HG03378 (cell line): ENCODE measurements around the gene HAGH.

Source experiments
- ATAC-seq: cut with Tn5 transposase; IDR thresholded peaks from one replicate; pipeline ENCODE4 v1.9.1; 2021; ENCODE audit warnings: mild to moderate bottlenecking, moderate library complexity; ENCODE audit not compliant: unreplicated experiment

The HAGH gene

GRCh38 chr16:1832838-1833454, 6.3 kb upstream of the HAGH start:
- ATAC-seq: no peak

- no peak for ATAC-seq
Observed at GRCh38 chr16:1831186-1832075, 4.8 kb upstream of the HAGH start.

GRCh38 chr16:1830213-1830612, 3.6 kb upstream of the HAGH start:
- ATAC-seq: no peak

GRCh38 chr16:1828645-1829410, 2.2 kb upstream of the HAGH start:
- no peak for ATAC-seq

GRCh38 chr16:1825864-1826690, 548 bp downstream of the HAGH start:
- ATAC-seq: peak; percentile 26

GRCh38 chr16:1825381-1825863, 1.2 kb downstream of the HAGH start:
- no peak for ATAC-seq

GRCh38 chr16:1823821-1824220, 2.8 kb downstream of the HAGH start:
- no peak for ATAC-seq

- ATAC-seq: no peak
Observed at GRCh38 chr16:1822801-1823200, 3.8 kb downstream of the HAGH start.

- no peak for ATAC-seq
Observed at GRCh38 chr16:1821861-1822611, 4.6 kb downstream of the HAGH start.

GRCh38 chr16:1820946-1821290, 5.7 kb downstream of the HAGH start:
- ATAC-seq: no peak

- ATAC-seq: no peak
Observed at GRCh38 chr16:1820096-1820945, 6.3 kb downstream of the HAGH start.

GRCh38 chr16:1819611-1820010, 7.0 kb downstream of the HAGH start:
- ATAC-seq: no peak

GRCh38 chr16:1818873-1819525, 7.6 kb downstream of the HAGH start:
- no peak for ATAC-seq

- no peak for ATAC-seq
Observed at GRCh38 chr16:1818204-1818872, 8.3 kb downstream of the HAGH start.

GRCh38 chr16:1817716-1818115, 8.9 kb downstream of the HAGH start:
- no peak for ATAC-seq

- ATAC-seq: no peak
Observed at GRCh38 chr16:1817276-1817589, 9.4 kb downstream of the HAGH start.

GRCh38 chr16:1816396-1817275, 10.0 kb downstream of the HAGH start:
- no peak for ATAC-seq
